ENCODE results near the gene RNF144B.

DNA sequence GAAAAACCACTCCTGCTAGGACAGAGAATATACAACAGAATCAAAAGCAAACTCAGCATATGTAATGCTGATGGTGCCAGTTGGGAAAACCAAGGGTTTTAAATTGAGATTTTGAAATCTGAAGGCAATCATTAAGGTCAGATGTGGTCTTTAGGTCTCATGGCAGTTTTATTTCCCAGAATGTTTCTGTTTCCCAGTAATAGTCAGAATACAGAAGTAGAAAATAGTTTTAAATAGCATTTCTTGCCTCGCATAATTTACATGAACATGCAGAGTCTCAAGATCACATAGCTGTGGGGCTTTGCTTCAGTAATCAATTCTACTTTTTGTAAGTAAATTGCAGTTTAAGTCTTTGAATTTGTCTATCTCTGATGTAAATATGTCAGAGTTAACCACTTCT is 58.1 kb downstream of the RNF144B start:
- no peak for TF ChIP-seq POLR2A (IDR thresholded peaks at IDR 0.05)
- TF ChIP-seq CTCF (IDR thresholded peaks at IDR 0.05), result no peak
